Liver (tissue), 9 donors: Measurements from ENCODE around the gene ATIC. TPM values are rescaled to one million over a fixed set of nuclear protein-coding genes. Genes with fewer than 3 reads are reported as not detected.

ENCODE experiments used
- DNase-seq: peaks from one replicate; pipeline ENCODE4 v3.0.0-alpha.2; 2017; ENCODE audit warnings: low spot score
- H3K27ac ChIP-seq, 2 donors: one replicate each; pipeline ENCODE4 v1.7.0; 2013; ENCODE audit warnings: inconsistent platforms in 2 of 2, low read length in 2 of 2, control low read depth in 1 of 2, low read depth in 1 of 2, mild to moderate bottlenecking in 1 of 2
- H3K27me3 ChIP-seq, 4 donors: one replicate each; pipeline versions ENCODE4 v1.6.1 to v1.7.0; 2013; ENCODE audit warnings: low read length in 3 of 4, inconsistent platforms in 1 of 4, mild to moderate bottlenecking in 1 of 4, moderate library complexity in 1 of 4; ENCODE audit not compliant: control insufficient read depth in 4 of 4, insufficient read depth in 4 of 4
- H3K36me3 ChIP-seq, 4 donors: one replicate each; pipeline versions ENCODE4 v1.6.1 to v1.7.0; 2013; ENCODE audit warnings: low read length in 3 of 4, mild to moderate bottlenecking in 3 of 4, low read depth in 1 of 4, moderate library complexity in 1 of 4; ENCODE audit not compliant: control insufficient read depth in 4 of 4, insufficient read depth in 3 of 4
- H3K4me1 ChIP-seq, 4 donors: one replicate each; pipeline versions ENCODE4 v1.6.1 to v1.7.0; 2013; ENCODE audit warnings: low read length in 3 of 4, mild to moderate bottlenecking in 3 of 4, moderate library complexity in 1 of 4; ENCODE audit not compliant: control insufficient read depth in 4 of 4, insufficient read depth in 4 of 4
- H3K4me3 ChIP-seq, 3 donors: one replicate each; pipeline versions ENCODE4 v1.6.1 to v1.7.0; 2013; ENCODE audit warnings: low read length in 3 of 3, control low read depth in 1 of 3, low read depth in 1 of 3, mild to moderate bottlenecking in 1 of 3
- H3K9ac ChIP-seq, 2 donors: one replicate each; pipeline ENCODE4 v1.7.0; 2013; ENCODE audit warnings: low read length in 2 of 2, mild to moderate bottlenecking in 2 of 2, moderate library complexity in 2 of 2, control low read depth in 1 of 2, low read depth in 1 of 2
- H3K9me3 ChIP-seq, 4 donors: one replicate each; pipeline versions ENCODE4 v1.6.1 to v1.7.0; 2013; ENCODE audit warnings: low read length in 3 of 4; ENCODE audit not compliant: control insufficient read depth in 4 of 4
- ATF3 ChIP-seq: IDR thresholded peaks from 2 replicates; pipeline ENCODE4 v1.6.1; 2016; ENCODE audit warnings: antibody characterized with exemption
- CTCF ChIP-seq: fragments of 150-350 bp; IDR thresholded peaks from 2 replicates; pipeline ENCODE4 v1.5.1; 2017; ENCODE audit warnings: improper control_type of control experiment, low read depth, low read length; ENCODE audit not compliant: missing input control
- FOXA1 ChIP-seq: IDR thresholded peaks from 2 replicates; pipeline ENCODE4 v1.6.1; 2016; ENCODE audit warnings: antibody characterized with exemption
- FOXA2 ChIP-seq: IDR thresholded peaks from 2 replicates; pipeline ENCODE4 v1.6.1; 2016; ENCODE audit warnings: antibody characterized with exemption
- HNF4A ChIP-seq, 2 donors: conservative IDR thresholded peaks; 2 replicates each; pipeline ENCODE4 v1.6.1; 2016; ENCODE audit warnings: antibody characterized with exemption in 2 of 2, mild to moderate bottlenecking in 2 of 2
- HNF4G ChIP-seq: IDR thresholded peaks from 2 replicates; pipeline ENCODE4 v1.6.1; 2016; ENCODE audit warnings: antibody characterized with exemption
- NR2F2 ChIP-seq: IDR thresholded peaks from 2 replicates; pipeline ENCODE4 v1.6.1; 2016; ENCODE audit warnings: antibody characterized with exemption
- RAD21 ChIP-seq, 2 donors: IDR thresholded peaks; 2 replicates each; pipeline ENCODE4 v1.6.1; 2016; ENCODE audit warnings: antibody characterized with exemption in 2 of 2, mild to moderate bottlenecking in 2 of 2
- REST ChIP-seq: IDR thresholded peaks from 2 replicates; pipeline ENCODE4 v1.6.1; 2016; ENCODE audit warnings: antibody characterized with exemption, mild to moderate bottlenecking
- RXRA ChIP-seq, 2 donors: IDR thresholded peaks; 2 replicates each; pipeline ENCODE4 v1.6.1; 2017 to 2018; ENCODE audit warnings: antibody characterized with exemption in 2 of 2, mild to moderate bottlenecking in 1 of 2
- SP1 ChIP-seq: IDR thresholded peaks from 2 replicates; pipeline ENCODE4 v1.6.1; 2018; ENCODE audit warnings: antibody characterized with exemption, mild to moderate bottlenecking
- TAF1 ChIP-seq: conservative IDR thresholded peaks from 2 replicates; pipeline ENCODE4 v1.6.1; 2016; ENCODE audit warnings: antibody characterized with exemption, mild to moderate bottlenecking
- YY1 ChIP-seq: IDR thresholded peaks from 2 replicates; pipeline ENCODE4 v1.6.1; 2016; ENCODE audit warnings: antibody characterized with exemption, mild to moderate bottlenecking
- ZBTB33 ChIP-seq: IDR thresholded peaks from 2 replicates; pipeline ENCODE4 v1.6.1; 2016; ENCODE audit warnings: antibody characterized with exemption
- WGBS: extraction: QIAGEN DNeasy Blood & Tissue Kit; methylation state at CpG from one replicate; pipeline ENCODE4 v1.1.7; 2013; 5-methylcytosine and 5-hydroxymethylcytosine counted together
- polyA plus RNA-seq, 2 donors: library from polyadenylated mRNA; stranded (reverse) in 1 of 2; unstranded in 1 of 2; fragments of 200-250 nt in 1 of 2; fragments of >200 nt in 1 of 2; fragmentation: Nextera tagmentation in 1 of 2; extraction: Ambion mirVana in 1 of 2; gene quantifications; one replicate each; pipeline versions ENCODE4 v1.2.1 to v1.2.3, GENCODE V29; 2013 to 2015
- total RNA-seq, 2 donors: library from RNA; depleted of rRNA; stranded (reverse); fragments of >200 nt; gene quantifications; one replicate each; pipeline ENCODE4 v1.2.3, GENCODE V29; 2014
- donor health status: healthy.
- donor health status: healthy.
- donor health status: healthy.
- donor health status: healthy.
- donor health status: healthy.

ATIC gene
- total and polyA plus RNA-seq, 4 donors: 22.9 to 50.0 (median 36.0) TPM

- Histone ChIP-seq H3K9ac (no peak overlapping the region), H3K27me3 (no peaks in the 10 kb centered on the region), H3K4me3 (no peak overlapping the region), H3K9me3 (no peaks in the 10 kb centered on the region), H3K36me3 (peaks cover 6 to 81% (median 78%) of the 10 kb centered on the region in 4 donors), H3K27ac (no peak overlapping the region), H3K4me1 (no peaks in the 10 kb centered on the region)
- WGBS: 89% methylated on average over 2 of the region's 2 CpGs
- DNase-seq: no peak
- TF ChIP-seq REST (no peak), NR2F2 (no peak)
Observed at GRCh38 chr2:215363461-215364156, 51.8 kb downstream of the ATIC start.

- no peaks in the 10 kb centered on the region for H3K27me3 ChIP-seq
- TF ChIP-seq CTCF (no peak), RXRA (IDR thresholded peaks at IDR 0.05) (no peak), RAD21 (IDR thresholded peaks at IDR 0.05) (no peak)
- no peak overlapping the region for H3K27ac ChIP-seq
- H3K9me3 ChIP-seq: no peaks in the 10 kb centered on the region
- no peak for DNase-seq
- H3K9ac ChIP-seq: no peak overlapping the region
- WGBS: 92% methylated on average over 10 of the region's 10 CpGs
- H3K36me3 ChIP-seq: peaks cover 6 to 87% (median 82%) of the 10 kb centered on the region in 4 donors
- no peaks in the 10 kb centered on the region for H3K4me1 ChIP-seq
- no peak overlapping the region for H3K4me3 ChIP-seq
Observed at GRCh38 chr2:215364157-215365155, 52.6 kb downstream of the ATIC start.

- Histone ChIP-seq H3K4me3 (no peak overlapping the region), H3K9ac (no peak overlapping the region), H3K9me3 (no peaks in the 10 kb centered on the region), H3K36me3 (peaks cover 6 to 91% (median 86%) of the 10 kb centered on the region in 4 donors), H3K27me3 (no peaks in the 10 kb centered on the region), H3K27ac (no peak overlapping the region), H3K4me1 (no peaks in the 10 kb centered on the region)
- WGBS: 87% methylated on average over 4 of the region's 4 CpGs
- no peak for DNase-seq
- no peak for TF ChIP-seq TAF1
- no peak for TF ChIP-seq YY1
- no peak for TF ChIP-seq FOXA1
- TF ChIP-seq HNF4A (conservative IDR thresholded peaks at IDR 0.05): no peak
- no peak for TF ChIP-seq HNF4G
- TF ChIP-seq RXRA (IDR thresholded peaks at IDR 0.05): no peak
- TF ChIP-seq CTCF: no peak
- no peak for TF ChIP-seq NR2F2
- no peak for TF ChIP-seq ATF3
- TF ChIP-seq SP1: no peak
- no peak for TF ChIP-seq ZBTB33
- TF ChIP-seq FOXA2: no peak
Observed at GRCh38 chr2:215365184-215365658, 53.4 kb downstream of the ATIC start.
